ENCODE measurements around the gene CACNA2D3.

CACNA2D3 gene

GRCh38 chr3:54530944-54531343 is 408.6 kb downstream of the CACNA2D3 start:
- DNase-seq (ENCODE audit: low read depth in 3 of 3): no peak

- no peak for DNase-seq (ENCODE audit: low read depth in 3 of 3)
Observed at GRCh38 chr3:54531741-54532140, 409.4 kb downstream of the CACNA2D3 start.

- no peak for DNase-seq (ENCODE audit: low read depth in 3 of 3)
Observed at GRCh38 chr3:54533856-54534255, 411.5 kb downstream of the CACNA2D3 start.

GRCh38 chr3:54535619-54536018 is 413.3 kb downstream of the CACNA2D3 start:
- DNase-seq (ENCODE audit: low read depth in 3 of 3): no peak

DNA sequence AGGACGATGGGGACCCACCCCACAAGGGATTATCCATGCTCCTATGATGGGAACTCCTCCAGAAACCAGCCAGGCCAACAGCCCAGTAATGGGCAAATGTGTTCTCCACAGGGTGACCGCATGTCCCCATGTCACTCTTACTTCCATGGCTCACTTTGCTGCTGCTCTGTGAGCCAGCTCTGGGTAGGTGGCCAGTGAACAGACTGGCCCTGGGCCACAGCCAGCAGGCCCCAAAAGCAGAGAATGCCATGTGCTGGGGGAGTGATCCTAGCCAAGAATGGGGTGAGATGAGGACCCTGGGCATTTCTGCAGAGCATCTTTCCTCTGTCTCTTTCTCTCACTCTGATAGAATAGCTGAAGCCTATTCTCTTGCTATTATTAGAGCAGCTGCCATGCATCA is 414.1 kb downstream of the CACNA2D3 start:
- DNase-seq (ENCODE audit: low read depth in 3 of 3): no peak

GRCh38 chr3:54537506-54537905 is 415.2 kb downstream of the CACNA2D3 start:
- no peak for DNase-seq (ENCODE audit: low read depth in 3 of 3)

DNA sequence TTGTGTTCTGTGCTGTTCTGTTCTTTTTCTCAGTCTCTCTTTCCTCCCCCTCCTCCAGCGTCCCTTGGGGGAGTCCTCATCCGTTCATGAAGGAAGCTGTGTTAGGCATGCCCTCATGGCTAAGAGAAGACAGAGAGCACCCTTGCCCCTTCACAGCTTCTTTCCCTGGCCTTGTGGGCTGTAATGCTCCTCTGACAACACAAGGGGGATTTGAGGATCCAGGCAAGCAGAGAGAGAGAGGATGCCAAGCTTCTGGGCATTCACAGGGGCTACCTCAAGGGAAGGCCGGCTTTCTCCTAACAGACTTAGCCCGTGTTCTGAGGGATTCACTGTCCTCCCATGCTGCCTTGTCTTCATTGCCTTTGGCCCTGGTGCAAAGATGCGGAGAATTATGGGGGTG is 416.0 kb downstream of the CACNA2D3 start:
- no peak for DNase-seq (ENCODE audit: low read depth in 3 of 3)

DNA sequence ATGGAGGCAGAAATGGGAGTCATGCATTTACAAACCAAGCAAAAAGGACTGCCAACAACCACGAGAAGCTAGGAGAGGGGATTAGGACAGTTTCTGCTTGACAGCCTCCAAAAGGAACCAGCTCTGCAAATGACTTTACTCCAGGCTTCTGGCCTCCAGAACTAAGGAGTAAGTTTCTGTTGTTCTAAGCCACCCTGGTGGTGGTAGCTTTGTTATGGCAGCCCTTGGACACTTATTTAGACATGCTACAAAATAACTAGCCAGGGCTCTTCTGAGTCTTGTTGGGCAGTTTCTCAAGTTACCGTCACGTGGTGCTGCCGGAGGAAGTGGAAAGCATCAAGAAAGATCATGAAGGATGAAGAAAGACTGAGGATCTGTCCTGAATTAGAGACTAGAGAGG is 419.0 kb downstream of the CACNA2D3 start:
- DNase-seq (ENCODE audit: low read depth in 3 of 3): no peak

GRCh38 chr3:54543446-54543845 is 421.1 kb downstream of the CACNA2D3 start:
- no peak for DNase-seq (ENCODE audit: low read depth in 3 of 3)

- DNase-seq (ENCODE audit: low read depth in 3 of 3): no peak
Observed at GRCh38 chr3:54547051-54547450, 424.7 kb downstream of the CACNA2D3 start.

DNA sequence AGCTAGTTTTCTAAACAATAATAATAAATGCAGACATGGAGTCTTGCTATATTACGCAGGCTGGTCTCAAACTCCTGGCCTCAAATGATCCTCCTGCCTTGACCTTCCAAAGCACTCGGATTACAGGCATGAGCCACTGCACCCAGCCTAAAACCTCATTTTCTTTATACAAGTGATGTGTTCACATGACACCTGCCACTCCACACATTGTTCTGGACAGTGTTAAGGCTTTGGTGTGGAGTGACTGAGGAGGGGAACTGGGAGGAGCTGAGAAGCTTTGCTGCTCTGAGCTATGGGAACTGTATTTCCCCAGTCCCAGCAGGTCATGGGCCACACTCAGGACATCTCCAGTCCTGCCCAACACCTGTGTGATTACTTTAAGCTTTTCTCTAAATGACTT is 425.5 kb downstream of the CACNA2D3 start:
- DNase-seq (ENCODE audit: low read depth in 3 of 3): no peak

- DNase-seq (ENCODE audit: low read depth in 3 of 3): no peak
Observed at GRCh38 chr3:54549607-54550220, 427.4 kb downstream of the CACNA2D3 start.

DNA sequence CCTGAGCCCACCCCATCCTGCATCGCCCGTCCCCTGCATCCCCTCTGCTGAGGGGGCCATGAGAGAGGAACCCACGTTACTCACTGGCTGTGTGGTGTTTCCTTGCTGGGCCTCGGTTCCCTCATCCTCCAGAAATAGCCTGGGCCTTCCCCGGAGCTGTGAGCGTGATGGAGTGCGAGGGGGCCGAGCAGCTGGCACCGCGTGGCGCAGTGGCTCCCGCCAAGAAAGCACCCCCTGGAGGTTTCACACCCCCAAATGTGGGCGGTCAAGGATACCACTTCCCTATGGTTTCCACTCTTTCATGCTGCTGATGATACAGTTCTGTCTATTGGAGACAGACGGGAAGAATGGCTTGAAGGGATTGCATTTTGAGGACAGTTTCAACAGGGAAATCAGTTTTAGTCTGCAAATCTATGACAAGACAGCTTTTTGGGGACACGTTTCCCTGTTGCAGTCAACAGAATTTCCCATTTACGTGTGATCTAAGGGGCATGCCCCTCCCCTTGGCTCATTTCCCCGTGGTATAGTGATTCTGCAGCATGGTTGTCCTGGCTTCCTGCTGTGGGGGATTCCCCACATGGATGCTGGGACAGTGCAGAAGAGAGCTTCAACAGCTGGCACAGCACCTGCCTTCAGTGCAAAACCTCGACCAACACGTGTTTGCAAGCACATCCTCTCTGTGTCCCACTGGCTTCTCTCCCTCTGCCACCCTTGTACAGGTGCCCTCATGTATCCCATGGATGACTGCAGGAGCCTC is 428.0 kb downstream of the CACNA2D3 start:
- no peak for DNase-seq (ENCODE audit: low read depth in 3 of 3)

GRCh38 chr3:54556630-54557029 is 434.3 kb downstream of the CACNA2D3 start:
- no peak for DNase-seq (ENCODE audit: low read depth in 3 of 3)

GRCh38 chr3:54557538-54558428 is 435.4 kb downstream of the CACNA2D3 start:
- DNase-seq (ENCODE audit: low read depth in 3 of 3): no peak

GRCh38 chr3:54563501-54564200 is 441.3 kb downstream of the CACNA2D3 start:
- no peak for DNase-seq (ENCODE audit: low read depth in 3 of 3)

DNA sequence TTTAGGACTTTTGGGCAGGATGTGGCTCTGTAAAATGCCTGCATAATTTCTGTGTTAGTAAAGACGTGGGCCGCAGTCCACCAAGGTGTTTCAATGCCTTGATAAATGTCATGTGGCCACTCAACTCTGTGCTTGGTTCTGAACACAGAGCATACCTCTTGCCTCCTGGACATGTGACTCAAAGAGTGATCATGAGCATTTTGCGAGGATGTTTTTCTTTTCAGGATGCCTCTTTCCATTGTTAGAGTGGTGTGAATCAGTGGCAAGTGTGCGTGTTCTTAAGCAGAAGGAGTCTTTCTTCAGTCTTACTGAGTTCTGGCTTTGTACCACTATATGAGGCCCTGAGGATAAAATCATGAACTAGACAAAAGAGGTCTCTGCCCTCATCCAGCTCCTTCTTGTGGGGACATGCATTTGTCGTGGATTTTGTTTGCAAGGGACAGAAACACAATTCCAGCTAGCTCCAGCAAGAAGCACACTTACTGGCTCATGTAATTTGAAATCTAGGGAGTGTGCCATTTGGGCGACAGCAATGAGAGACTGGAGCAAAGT is 442.1 kb downstream of the CACNA2D3 start:
- DNase-seq (ENCODE audit: low read depth in 3 of 3): no peak

DNA sequence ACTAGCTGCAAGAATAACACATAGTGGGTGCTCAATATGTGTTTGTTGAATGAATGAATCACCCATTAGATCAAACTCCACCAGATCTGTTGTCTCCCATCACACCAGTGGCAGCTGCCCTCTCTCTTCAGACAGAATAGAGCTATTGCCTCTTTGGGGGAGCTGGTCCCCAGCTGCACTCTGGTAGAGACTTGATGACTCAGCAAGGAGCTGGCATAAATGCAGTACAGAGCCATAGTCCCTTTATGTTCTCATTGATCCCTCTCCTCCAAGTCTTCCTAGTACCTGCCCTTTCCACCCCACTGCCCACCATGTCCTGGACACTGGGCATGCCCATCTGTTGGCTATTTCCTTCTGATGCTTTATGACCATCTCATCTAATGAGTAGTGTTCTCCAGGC is 443.6 kb downstream of the CACNA2D3 start:
- DNase-seq (ENCODE audit: low read depth in 3 of 3): no peak

- no peak for DNase-seq (ENCODE audit: low read depth in 3 of 3)
Observed at GRCh38 chr3:54567949-54568348, 445.6 kb downstream of the CACNA2D3 start.

GRCh38 chr3:54570008-54570407 is 447.7 kb downstream of the CACNA2D3 start:
- no peak for DNase-seq (ENCODE audit: low read depth in 3 of 3)

DNA sequence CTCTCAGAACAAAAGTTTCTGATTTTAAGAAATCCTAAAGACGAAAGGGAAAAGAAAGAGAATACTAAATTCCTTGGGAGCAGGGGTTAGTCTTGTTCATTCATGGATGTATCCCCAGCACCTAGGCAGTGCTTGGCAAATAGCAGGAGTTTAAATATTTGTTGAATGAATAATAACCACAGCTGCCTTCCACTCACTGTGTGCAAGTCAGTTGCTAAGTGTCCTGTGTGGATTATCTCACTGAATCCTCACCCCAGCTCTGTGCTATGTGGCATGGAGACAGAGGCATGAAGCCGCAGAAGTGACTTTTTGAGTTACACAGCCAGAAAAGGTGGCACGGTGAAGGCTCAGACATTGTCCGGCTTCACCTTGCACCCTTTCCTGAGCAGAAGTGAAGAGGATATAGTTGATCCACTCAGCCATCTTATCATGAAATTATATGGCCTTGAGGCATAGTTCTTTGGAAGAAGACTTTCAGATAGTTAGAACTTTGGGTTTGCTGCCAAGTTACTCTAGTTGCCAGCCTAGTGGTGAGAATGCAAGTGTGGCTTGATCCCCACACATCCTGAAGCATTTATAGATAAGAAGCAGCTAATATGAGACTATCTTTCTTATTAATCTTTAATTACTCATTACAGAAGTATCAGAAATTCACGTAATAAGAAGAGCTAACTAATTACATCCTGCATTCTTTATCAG is 450.0 kb downstream of the CACNA2D3 start:
- no peak for DNase-seq (ENCODE audit: low read depth in 3 of 3)
